ENCODE data around the gene CYP2W1. TPM values are rescaled to one million over a fixed set of nuclear protein-coding genes. Genes with fewer than 3 reads are reported as not detected.
A peak's percentile ranks its signal among the peaks of the same experiment; 100 is the strongest.

Gene CYP2W1
- total RNA-seq, 1 donor from 2014 or later, result not detected

GRCh38 chr7:979886-980571 lies 3.0 kb upstream of the CYP2W1 start:
- DNase-seq (ENCODE audit: low spot score), result no peak

- DNase-seq (ENCODE audit: low spot score), result no peak
Measured at GRCh38 chr7:981793-982510, 1.0 kb upstream of the CYP2W1 start.

DNA sequence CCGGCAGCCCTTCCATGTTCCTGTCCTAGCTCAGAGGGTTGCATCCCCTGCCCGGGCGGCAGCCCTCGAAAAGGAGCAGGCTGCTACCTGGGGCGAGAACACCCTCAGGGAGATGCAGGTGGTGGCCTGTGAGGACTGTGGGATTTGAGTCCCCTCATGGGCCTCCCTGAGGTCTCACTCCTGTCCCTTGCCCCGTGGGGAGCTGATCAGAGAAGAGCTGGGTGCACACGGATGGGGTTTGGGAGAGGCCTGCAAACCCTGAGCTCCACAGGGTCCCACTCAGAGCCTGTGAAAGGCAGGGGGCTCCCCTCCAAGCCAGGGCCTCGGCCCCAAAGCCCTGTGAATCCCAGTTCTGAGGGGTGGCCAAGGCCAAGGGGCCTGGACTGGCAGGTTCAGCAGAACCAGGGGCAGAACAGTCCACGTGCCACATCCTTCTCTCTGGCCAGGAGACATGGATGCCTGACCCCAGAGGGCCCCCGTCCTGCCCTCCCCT lies 424 bp upstream of the CYP2W1 start:
- DNase-seq (ENCODE audit: low spot score), result no peak

DNA sequence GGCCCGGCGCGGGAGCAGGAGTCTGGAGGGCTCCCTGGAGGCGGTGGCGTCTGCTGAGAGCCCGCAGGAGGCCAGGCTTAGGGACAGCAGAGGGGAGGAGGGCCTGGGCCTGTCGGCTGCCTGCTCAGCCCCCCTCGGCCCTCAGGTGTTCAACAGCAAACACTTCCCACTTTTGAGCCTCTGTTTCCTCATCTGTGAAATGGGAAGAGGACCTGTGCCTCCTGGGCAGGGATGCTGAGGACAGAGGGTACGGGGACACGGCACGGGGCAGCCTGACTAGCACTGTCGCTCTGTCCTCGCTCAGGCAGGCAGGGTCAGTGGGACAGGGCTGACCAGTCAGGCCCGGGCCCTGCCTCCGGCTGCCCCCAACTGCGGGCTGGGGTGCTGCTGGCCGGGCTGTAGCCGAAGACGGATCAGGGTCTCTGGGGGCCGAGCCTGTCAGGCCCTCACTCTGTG lies 663 bp downstream of the CYP2W1 start:
- no peak for DNase-seq (ENCODE audit: low spot score)

GRCh38 chr7:984361-985126 lies 1.6 kb downstream of the CYP2W1 start:
- DNase-seq (ENCODE audit: low spot score), result no peak

- no peak for DNase-seq (ENCODE audit: low spot score)
Measured at GRCh38 chr7:985127-985416, 2.1 kb downstream of the CYP2W1 start.

- no peak for DNase-seq (ENCODE audit: low spot score)
Measured at GRCh38 chr7:985915-986741, 3.1 kb downstream of the CYP2W1 start.

DNA sequence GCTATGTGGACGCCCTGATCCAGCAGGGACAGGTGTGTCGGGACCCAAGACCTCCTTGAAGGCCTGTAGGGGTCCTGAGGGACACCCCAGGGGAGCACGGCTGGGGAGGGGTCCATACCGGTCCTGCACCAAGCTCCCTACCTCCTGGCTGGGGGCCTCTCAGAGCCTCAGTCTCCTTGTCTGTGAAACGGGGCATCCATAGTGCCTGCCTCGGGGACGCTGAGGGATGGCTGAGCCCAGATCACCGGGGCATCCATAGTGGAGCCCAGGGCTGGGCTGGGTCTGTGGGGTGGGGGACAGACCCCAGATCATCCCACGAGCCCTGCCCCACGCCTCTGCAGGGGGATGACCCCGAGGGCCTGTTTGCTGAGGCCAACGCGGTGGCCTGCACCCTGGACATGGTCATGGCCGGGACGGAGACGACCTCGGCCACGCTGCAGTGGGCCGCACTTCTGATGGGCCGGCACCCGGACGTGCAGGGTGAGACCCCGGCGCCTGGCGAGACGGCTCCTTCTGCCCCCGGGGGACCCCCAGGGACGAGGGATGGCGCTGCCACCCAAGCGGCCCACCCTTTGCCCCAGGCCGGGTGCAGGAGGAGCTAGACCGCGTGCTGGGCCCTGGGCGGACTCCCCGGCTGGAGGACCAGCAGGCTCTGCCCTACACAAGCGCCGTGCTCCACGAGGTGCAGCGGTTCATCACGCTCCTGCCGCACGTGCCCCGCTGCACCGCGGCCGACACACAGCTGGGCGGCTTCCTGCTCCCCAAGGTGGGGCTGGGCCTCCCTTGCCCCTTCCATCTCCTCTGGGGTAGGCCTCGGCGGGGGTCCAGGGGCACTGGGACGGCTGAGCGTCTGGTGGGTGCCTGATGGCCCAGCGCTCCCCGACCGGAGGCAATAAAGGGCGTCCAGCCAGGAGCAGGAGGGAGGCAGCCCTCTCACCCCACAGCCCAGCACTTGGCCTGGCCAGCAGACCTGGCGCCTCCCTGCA lies 4.1 kb downstream of the CYP2W1 start:
- no peak for DNase-seq (ENCODE audit: low spot score)

GRCh38 chr7:987909-988308 lies 4.9 kb downstream of the CYP2W1 start:
- DNase-seq (ENCODE audit: low spot score), result no peak

DNA sequence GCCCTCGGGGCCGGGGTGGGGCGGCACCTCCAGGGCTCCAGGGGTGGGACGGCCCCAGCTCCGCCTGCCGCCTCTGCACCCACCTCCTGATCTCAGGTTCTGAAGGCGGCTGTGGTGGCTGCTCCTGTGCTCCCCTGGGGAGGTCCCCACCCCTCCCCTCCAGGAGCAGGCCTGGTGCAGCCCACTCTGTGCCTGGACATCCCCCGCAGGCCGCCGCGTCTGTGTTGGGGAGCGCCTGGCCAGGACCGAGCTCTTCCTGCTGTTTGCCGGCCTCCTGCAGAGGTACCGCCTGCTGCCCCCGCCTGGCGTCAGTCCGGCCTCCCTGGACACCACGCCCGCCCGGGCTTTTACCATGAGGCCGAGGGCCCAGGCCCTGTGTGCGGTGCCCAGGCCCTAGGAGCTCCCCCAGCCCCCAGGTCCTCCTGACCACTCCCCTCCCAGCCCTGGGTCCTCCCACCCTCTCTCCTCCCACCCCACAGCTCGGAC lies 5.5 kb downstream of the CYP2W1 start:
- DNase-seq (ENCODE audit: low spot score), result no peak

DNA sequence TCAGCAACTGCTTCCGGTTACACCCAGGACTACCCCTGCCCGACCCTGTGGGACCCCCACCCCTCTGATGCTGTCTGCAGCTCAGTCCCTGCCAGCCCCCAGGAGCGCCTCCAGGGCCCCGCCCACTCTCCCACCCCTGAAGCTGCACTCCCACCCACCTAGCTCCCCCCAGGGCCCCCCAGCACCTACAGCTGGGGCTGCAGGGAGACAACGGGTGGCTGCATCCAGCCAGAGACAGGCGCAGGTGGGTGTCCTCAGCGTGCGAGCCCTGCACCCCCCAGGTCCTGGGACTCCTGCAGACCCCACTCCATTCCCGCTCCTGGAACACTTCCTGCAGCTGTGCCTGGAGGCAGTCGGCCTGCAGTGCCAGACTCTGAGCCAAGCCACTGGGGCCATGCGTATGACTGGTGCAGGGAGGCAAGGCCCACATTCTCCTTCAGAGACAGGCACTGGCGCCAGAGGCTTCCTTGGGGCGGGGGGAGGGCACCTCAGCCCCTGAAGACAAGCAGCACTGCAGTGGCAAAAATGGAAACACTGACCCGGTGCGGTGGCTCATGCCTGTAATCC lies 6.1 kb downstream of the CYP2W1 start:
- no peak for DNase-seq (ENCODE audit: low spot score)

- no peak for DNase-seq (ENCODE audit: low spot score)
Measured at GRCh38 chr7:990352-990932, 7.5 kb downstream of the CYP2W1 start.

- no peak for DNase-seq (ENCODE audit: low spot score)
Measured at GRCh38 chr7:990933-991728, 8.2 kb downstream of the CYP2W1 start.

GRCh38 chr7:991729-992656 lies 9.0 kb downstream of the CYP2W1 start:
- no peak for DNase-seq (ENCODE audit: low spot score)

DNA sequence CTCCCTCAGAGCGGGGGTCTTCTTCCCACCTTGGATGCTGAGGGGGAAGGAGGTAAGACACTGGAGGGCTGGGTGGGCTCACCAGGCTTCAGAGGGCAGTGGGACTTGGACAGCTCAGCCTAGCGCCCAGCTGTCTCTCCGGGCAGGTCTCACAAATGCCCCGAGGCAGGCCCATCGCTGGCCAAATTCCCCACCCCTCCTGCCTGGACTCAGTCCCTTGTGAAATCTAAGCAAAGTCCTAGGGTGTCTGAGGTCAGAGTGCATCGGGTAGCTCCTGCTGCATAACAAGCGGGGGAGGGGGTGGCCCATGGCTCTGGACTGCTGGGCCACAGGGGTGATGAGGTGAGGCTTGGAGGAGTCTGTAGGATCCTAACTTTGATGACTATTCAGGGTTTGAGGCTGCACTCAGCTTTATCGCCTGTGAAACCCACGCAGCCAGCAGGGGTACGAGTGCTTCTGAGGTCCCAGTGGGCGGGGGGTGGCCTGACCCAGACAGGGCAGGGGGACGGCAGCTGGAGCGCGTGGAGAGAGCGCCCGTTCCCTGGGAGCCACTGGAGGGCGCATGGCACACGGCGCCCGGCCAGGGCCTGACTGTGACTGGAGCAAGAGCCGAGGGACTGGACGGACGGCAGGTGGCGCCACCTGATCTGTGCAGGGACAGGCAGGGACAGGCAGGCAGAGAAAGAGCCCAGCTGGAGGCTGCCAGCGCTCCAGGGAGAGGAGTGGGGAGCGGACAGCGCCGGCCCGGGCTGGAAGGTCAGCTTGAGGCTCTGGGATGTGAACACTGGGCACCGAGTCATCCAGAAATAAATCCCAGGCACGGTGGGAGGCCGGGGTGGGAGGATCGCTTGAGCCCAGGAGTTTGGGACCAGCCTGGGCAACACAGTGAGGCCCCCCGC lies 10.0 kb downstream of the CYP2W1 start:
- DNase-seq (ENCODE audit: low spot score), result peak; percentile 99
